Measurements from ENCODE around the gene CABLES2. TPM values are rescaled to one million over a fixed set of nuclear protein-coding genes. Genes with fewer than 3 reads are reported as not detected.
A peak's percentile ranks its signal among the peaks of the same experiment; 100 is the strongest.

Gene CABLES2
- total RNA-seq, 1 experiment from 2014 or later, result 8.9 TPM

DNA sequence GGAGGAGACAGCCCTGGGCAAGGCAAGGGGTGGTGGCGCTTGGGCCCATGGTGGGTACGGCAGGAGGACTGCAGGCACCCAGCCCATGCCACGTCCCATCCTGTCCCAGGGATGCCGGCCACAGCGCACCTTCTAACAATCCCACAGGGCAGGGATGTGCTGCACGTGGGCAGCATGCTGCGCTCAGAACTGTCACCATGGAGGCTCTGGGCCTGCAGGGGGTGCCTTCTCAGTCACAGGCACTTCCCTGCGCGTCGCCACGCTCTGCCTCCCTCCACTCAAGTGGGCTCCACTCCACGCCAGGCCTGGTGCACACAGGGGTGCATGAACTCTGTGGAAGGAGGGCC, 2.4 kb downstream of the CABLES2 start:
- Histone ChIP-seq H3K79me2 (ENCODE audit: insufficient read depth, low read length) (peaks cover 16% of the 10 kb centered on the region), H3K9me3 (ENCODE audit: control insufficient read depth in 1 of 2, insufficient read depth in 1 of 2, low read depth in 1 of 2, low read length in 2 of 2) (no peaks in the 10 kb centered on the region), H3K4me1 (ENCODE audit: control insufficient read depth in 1 of 2, insufficient read depth in 2 of 2, low read length in 2 of 2) (peaks cover 19 to 30% of the 10 kb centered on the region in 2 experiments), H3K27me3 (ENCODE audit: insufficient read depth, low read length) (no peaks in the 10 kb centered on the region), H3K27ac (ENCODE audit: low read depth, low read length) (0 out of 2 replicates have a peak overlapping the region, but pooled peaks have one; percentile 34), H3K9me2 (ENCODE audit: insufficient read depth) (no peaks in the 10 kb centered on the region), H3K4me2 (ENCODE audit: low read length) (no peak overlapping the region), H3K36me3 (ENCODE audit: control insufficient read depth in 1 of 2, insufficient read depth in 2 of 2, low read length in 2 of 2) (no peaks in the 10 kb centered on the region), H3K4me3 (replicated peaks in 1 of 2; ENCODE audit: low read depth in 1 of 2, low read length in 2 of 2) (no peak overlapping the region), H4K20me1 (ENCODE audit: insufficient read depth) (no peaks in the 10 kb centered on the region), H3K9ac (ENCODE audit: low read length) (no peak overlapping the region), H2AFZ (ENCODE audit: low read depth, low read length, poor library complexity, severe bottlenecking) (no peak overlapping the region)
- no peak for DNase-seq (ENCODE audit: low read depth, low spot score)
- intact Hi-C loops (cut with micrococcal nuclease), result no loop called here
- ChIA-PET CTCF (no interaction called here), POLR2A (no interaction called here), RAD21 (ENCODE audit: low non-redundant PET in 1 of 2, low total read pairs in 2 of 2, uncharacterized antibody in 2 of 2, unreplicated experiment in 2 of 2) (no interaction called here)
- no TSS peak for BruUV-seq (replicated peaks)
- no peak for TF ChIP-seq SP1 (IDR thresholded peaks at IDR 0.05; ENCODE audit: low read depth)
- TF ChIP-seq CEBPB (IDR thresholded peaks at IDR 0.05; ENCODE audit: low read depth), result no peak
- TF ChIP-seq CBX3 (IDR thresholded peaks at IDR 0.05; ENCODE audit: low read depth), result no peak
- TF ChIP-seq EZH2 (IDR thresholded peaks at IDR 0.05), result no peak
- TF ChIP-seq ZNF274 (IDR thresholded peaks at IDR 0.05; ENCODE audit: low read depth, low read length), result no peak
- no peak for TF ChIP-seq SRF (IDR thresholded peaks at IDR 0.05; ENCODE audit: low read depth)
- TF ChIP-seq, protein P1, sequence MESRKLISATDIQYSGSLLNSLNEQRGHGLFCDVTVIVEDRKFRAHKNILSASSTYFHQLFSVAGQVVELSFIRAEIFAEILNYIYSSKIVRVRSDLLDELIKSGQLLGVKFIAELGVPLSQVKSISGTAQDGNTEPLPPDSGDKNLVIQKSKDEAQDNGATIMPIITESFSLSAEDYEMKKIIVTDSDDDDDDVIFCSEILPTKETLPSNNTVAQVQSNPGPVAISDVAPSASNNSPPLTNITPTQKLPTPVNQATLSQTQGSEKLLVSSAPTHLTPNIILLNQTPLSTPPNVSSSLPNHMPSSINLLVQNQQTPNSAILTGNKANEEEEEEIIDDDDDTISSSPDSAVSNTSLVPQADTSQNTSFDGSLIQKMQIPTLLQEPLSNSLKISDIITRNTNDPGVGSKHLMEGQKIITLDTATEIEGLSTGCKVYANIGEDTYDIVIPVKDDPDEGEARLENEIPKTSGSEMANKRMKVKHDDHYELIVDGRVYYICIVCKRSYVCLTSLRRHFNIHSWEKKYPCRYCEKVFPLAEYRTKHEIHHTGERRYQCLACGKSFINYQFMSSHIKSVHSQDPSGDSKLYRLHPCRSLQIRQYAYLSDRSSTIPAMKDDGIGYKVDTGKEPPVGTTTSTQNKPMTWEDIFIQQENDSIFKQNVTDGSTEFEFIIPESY (IDR thresholded peaks at IDR 0.05; ENCODE audit: extremely low read depth, insufficient replicate concordance, low read length), result no peak
- TF ChIP-seq FOSL1 (IDR thresholded peaks at IDR 0.05; ENCODE audit: low read depth), result no peak
- no peak for TF ChIP-seq EZH2phosphoT487 (IDR thresholded peaks at IDR 0.05; ENCODE audit: borderline replicate concordance)
- TF ChIP-seq, protein P2, sequence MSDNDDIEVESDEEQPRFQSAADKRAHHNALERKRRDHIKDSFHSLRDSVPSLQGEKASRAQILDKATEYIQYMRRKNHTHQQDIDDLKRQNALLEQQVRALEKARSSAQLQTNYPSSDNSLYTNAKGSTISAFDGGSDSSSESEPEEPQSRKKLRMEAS (IDR thresholded peaks at IDR 0.05), result no peak
- no peak for TF ChIP-seq POLR2AphosphoS5 (IDR thresholded peaks at IDR 0.05; ENCODE audit: low read depth, low read length)
- no peak for TF ChIP-seq POLR2A (IDR thresholded peaks at IDR 0.05; ENCODE audit: borderline replicate concordance, extremely low read depth, insufficient read depth, insufficient read length)
- no peak for TF ChIP-seq JUND (IDR thresholded peaks at IDR 0.05)
- no peak for TF ChIP-seq ZFX (IDR thresholded peaks at IDR 0.05)
- TF ChIP-seq ELF1 (IDR thresholded peaks at IDR 0.05; ENCODE audit: borderline replicate concordance, low read depth), result no peak
- no peak for ATAC-seq
